ENCODE data around the gene ZEB1. TPM values are rescaled to one million over a fixed set of nuclear protein-coding genes. Genes with fewer than 3 reads are reported as not detected.

Gene ZEB1
- total RNA-seq, 6 experiments from 2014 or later: 46.2 to 59.5 (median 53.2) TPM

- H3K27ac Mint-ChIP-seq: no peak overlapping the region
- no peaks in the 10 kb centered on the region for H3K27me3 Mint-ChIP-seq (ENCODE audit: insufficient read depth)
- DNase-seq: no peak
- H3K4me1 Mint-ChIP-seq (ENCODE audit: low read depth): peaks cover 48% of the 10 kb centered on the region
- no peak for TF ChIP-seq CTCF (IDR thresholded peaks at IDR 0.05)
- no peak overlapping the region for H3K4me3 Mint-ChIP-seq
- H3K36me3 Mint-ChIP-seq (ENCODE audit: low read depth): no peaks in the 10 kb centered on the region
- H3K9me3 Mint-ChIP-seq: no peaks in the 10 kb centered on the region
These were observed 27.9 kb downstream of the ZEB1 start for GRCh38 chr10:31346953-31347352.

GRCh38 chr10:31347705-31348104 lies 28.7 kb downstream of the ZEB1 start:
- Mint-ChIP-seq H3K27ac (no peak overlapping the region), H3K36me3 (ENCODE audit: low read depth) (no peaks in the 10 kb centered on the region), H3K27me3 (ENCODE audit: insufficient read depth) (no peaks in the 10 kb centered on the region), H3K9me3 (no peaks in the 10 kb centered on the region), H3K4me1 (ENCODE audit: low read depth) (peaks cover 55% of the 10 kb centered on the region), H3K4me3 (no peak overlapping the region)
- no peak for DNase-seq
- no peak for TF ChIP-seq CTCF (IDR thresholded peaks at IDR 0.05)

GRCh38 chr10:31350891-31351290 lies 31.9 kb downstream of the ZEB1 start:
- no peaks in the 10 kb centered on the region for H3K9me3 Mint-ChIP-seq
- no peaks in the 10 kb centered on the region for H3K27me3 Mint-ChIP-seq (ENCODE audit: insufficient read depth)
- no peak overlapping the region for H3K27ac Mint-ChIP-seq
- no peak for DNase-seq
- H3K4me1 Mint-ChIP-seq (ENCODE audit: low read depth): peaks cover 70% of the 10 kb centered on the region
- no peak for TF ChIP-seq CTCF (IDR thresholded peaks at IDR 0.05)
- H3K36me3 Mint-ChIP-seq (ENCODE audit: low read depth): no peaks in the 10 kb centered on the region
- H3K4me3 Mint-ChIP-seq: no peak overlapping the region

GRCh38 chr10:31352436-31353226 lies 33.6 kb downstream of the ZEB1 start:
- no peak for DNase-seq
- peaks cover 62% of the 10 kb centered on the region for H3K4me1 Mint-ChIP-seq (ENCODE audit: low read depth)
- H3K27me3 Mint-ChIP-seq (ENCODE audit: insufficient read depth): no peaks in the 10 kb centered on the region
- no peaks in the 10 kb centered on the region for H3K9me3 Mint-ChIP-seq
- no peak for TF ChIP-seq CTCF (IDR thresholded peaks at IDR 0.05)
- H3K4me3 Mint-ChIP-seq: no peak overlapping the region
- no peaks in the 10 kb centered on the region for H3K36me3 Mint-ChIP-seq (ENCODE audit: low read depth)
- H3K27ac Mint-ChIP-seq: 0 out of 2 replicates have a peak overlapping the region, but pooled peaks have one; percentile 36

GRCh38 chr10:31353574-31353973 lies 34.6 kb downstream of the ZEB1 start:
- no peaks in the 10 kb centered on the region for H3K9me3 Mint-ChIP-seq
- H3K36me3 Mint-ChIP-seq (ENCODE audit: low read depth): no peaks in the 10 kb centered on the region
- DNase-seq: peak; percentile 82
- no peaks in the 10 kb centered on the region for H3K27me3 Mint-ChIP-seq (ENCODE audit: insufficient read depth)
- H3K4me1 Mint-ChIP-seq (ENCODE audit: low read depth): peaks cover 65% of the 10 kb centered on the region
- peak; percentile 60 for TF ChIP-seq CTCF (IDR thresholded peaks at IDR 0.05)
- no peak overlapping the region; the same call in 1 of the 2 replicates for H3K4me3 Mint-ChIP-seq
- H3K27ac Mint-ChIP-seq: peak overlapping the region; percentile 68
